Hippocampal formation (tissue), 2 donors: ENCODE measurements around the gene SNPH.

Experiments
- DNase-seq, 2 donors: peaks; one replicate each; lab custom pipeline; 2025; lab: John Stamatoyannopoulos, UW

Gene SNPH

DNA sequence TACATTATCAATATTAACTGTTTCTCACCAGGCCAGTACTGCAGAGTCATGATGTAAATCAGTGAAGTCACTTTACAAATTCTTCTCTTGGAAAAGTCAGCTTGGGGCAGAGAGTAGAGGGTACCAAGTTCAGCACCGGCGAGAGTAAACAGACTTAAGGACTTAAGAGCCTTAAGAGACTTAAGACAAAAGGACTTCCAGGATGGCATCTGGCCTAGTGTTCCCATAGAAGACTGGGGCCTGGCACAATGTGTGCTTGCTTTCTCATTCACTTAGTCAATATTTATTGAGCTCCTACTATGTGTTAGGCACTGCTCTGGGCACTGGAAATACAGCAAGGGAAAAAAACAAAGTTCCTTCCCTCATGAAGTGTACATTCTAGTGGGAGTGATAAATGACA is 1.4 kb upstream of the SNPH start:
- no peak for DNase-seq

DNA sequence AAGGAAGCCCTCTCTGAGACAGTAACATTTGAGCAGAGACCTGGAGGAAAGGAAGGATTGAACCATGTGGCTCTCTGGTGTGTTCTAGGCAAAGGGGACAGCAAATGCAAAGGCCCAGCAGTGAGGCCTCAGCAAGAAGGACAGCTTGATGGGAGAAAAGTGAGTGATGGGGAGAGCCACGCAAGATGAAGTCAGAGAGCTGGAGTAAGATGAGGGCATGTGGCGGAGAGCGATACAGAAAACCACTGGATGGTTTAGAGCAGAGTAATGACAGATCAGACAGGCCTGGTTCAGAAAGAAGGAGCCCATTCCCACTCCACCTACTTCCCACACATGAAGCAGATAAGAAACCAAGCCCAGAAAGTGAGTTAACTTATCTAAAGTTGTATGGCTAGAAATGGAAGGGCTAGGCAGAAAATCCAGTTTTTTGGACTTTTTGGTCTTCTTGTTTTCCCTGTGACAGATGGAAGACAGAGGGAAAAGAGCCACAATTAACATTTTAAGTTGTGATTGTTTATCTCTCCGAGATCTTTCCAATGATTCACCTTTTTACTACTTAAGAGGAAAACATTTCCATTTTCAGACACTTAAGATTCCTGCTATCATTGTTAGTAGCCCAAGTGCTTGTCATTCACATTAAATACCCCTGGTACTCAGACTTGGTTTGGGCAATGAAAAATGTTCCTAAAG is 723 bp upstream of the SNPH start:
- no peak for DNase-seq

DNA sequence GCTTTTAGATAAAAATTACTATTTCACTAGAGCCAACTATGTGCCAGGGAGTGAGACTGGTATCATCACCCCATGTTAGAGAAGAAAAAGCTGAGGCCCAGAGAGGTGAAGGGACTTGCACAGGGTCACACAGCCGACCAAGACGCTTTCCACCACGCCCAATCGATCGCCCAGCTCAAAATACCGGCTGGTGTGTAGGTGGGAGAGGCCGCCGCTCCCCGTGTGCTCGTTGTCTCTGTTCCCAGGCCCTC is 253 bp upstream of the SNPH start:
- no peak for DNase-seq

DNA sequence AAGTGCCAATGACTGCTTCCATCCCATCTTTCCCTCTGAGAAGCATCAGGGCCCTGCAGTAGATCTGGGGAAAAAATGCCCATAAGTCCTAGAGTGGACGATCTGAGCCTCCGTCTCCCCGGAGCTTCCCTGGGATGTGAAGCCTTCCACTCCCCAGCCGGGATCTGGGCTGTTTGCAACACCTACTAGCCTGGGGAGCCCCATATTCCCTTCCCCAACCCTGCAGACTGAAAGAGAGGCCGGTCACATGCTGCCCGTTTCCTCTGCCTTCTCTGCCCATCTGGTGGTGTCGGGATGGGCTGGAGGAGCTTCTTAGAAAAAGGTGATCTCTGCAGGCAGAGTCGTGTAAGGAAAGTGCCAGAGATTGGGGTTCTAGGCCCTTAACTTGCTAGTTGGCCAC is 1.1 kb downstream of the SNPH start:
- DNase-seq, result no peak

DNA sequence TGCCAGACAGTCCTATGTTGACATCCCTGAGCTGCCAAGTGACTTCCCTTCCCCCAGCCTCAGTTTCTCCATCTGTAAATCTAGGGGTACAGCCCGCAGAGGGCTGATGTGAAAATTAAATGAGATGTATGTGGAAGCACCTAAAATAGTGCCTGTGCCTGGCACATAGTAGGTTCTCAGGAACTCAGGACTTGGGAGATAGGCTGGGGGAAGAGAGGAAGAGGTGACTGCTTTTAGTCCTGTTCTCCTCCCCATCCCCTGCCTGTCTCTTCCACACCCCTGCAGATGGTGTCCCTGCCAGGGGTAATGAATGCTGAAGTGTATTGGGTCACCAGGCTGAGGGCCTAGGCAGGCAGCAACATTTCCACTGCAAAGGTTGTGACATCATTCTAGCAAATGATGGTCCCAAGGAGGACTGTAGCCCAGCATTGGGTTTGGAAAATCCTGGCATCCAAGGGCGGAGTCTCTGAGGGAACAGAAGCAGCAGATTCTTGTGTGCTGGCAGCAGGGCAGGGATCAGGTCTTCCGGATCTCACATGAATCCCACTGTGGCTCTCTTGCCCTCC is 1.8 kb downstream of the SNPH start:
- no peak for DNase-seq

DNA sequence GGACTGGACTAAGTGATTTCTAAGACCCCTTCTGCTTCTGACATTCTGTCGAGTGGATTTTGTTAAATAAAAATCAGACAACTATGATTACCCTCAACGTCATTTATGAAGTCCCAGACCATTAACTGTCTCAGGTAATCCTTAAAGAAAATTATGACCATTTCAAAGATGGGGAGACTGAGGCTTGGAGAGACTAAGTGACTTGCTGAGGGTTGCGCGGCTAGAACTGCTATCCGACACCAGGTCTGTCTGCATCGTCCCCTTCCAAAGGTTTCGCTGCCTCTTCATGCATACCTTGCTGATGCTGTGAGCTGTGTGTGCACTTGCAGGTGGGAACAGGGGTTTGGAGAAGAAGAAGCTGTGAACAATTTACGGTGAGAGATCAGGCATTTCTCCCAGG is 3.1 kb downstream of the SNPH start:
- DNase-seq, result no peak

DNA sequence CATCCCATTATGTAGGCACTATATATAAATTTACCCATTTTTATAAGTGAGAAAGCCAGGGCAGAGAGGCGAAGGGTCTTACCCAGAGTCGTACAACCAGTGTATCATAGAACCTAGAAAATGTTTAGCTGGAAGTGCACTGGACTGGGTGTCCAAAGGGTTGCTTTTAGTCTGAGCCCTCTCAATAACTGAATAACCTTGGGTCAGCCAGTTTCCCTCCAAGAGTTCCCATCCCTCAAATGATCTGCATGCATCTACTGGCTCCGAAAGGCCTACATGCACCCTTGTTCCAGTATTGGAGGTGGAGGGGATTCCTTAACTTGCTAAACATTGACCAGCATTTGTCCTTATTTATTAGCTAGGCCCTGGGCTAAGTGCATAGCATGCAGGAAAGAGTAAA is 3.8 kb downstream of the SNPH start:
- no peak for DNase-seq

DNA sequence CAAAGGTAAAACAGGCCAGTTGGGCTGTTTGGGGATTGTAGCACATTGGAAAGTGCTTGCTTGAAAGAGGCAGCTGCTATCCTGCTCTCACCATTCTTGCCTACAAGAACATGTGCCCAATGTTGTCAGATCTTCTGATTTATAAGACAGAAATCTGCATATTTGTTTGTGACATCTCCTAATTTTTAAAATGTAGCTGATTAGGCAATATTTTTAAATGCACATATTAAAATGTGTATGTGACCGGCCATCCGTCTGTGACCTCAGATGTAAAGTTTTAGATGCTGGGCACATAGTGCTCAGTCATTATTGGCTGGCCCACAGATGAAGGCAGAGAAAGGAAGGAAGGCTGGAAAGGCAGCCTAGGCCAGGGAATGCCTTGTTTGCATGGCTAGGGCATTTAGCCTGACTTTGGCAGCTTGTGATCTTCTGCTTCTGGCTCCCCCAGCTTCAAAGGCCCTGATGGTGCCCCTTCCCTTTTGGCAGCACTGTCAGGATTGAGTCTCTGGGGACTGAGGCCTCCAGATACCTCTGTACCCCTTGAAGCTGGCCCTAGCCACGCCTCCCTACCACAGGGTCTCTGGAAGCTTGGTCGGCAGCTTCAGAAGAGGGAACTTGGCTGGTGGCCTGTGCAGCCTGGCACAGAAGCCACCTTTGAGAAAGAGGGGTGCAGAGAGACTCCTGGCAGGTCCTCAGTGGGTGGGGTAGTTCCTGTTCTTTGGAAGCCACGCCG is 6.4 kb downstream of the SNPH start:
- no peak for DNase-seq

DNA sequence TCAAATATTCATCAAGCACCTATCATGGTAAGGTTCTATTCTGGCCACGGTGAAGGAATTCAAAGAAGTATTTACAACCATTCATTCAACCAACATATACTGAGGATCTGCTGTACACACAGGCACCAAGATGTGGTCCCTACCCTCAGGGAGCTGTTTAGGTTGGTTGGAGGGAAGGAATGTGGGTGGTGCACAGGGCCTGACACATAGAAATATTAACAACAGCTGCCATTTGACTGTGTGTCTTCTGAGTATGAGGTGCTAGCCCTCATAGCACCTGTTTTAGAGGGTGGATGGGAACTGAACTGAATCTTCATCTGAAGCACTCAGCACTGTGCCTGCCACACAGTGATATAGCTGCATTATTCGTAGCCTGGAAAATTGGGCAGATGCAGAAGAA is 7.3 kb downstream of the SNPH start:
- no peak for DNase-seq

DNA sequence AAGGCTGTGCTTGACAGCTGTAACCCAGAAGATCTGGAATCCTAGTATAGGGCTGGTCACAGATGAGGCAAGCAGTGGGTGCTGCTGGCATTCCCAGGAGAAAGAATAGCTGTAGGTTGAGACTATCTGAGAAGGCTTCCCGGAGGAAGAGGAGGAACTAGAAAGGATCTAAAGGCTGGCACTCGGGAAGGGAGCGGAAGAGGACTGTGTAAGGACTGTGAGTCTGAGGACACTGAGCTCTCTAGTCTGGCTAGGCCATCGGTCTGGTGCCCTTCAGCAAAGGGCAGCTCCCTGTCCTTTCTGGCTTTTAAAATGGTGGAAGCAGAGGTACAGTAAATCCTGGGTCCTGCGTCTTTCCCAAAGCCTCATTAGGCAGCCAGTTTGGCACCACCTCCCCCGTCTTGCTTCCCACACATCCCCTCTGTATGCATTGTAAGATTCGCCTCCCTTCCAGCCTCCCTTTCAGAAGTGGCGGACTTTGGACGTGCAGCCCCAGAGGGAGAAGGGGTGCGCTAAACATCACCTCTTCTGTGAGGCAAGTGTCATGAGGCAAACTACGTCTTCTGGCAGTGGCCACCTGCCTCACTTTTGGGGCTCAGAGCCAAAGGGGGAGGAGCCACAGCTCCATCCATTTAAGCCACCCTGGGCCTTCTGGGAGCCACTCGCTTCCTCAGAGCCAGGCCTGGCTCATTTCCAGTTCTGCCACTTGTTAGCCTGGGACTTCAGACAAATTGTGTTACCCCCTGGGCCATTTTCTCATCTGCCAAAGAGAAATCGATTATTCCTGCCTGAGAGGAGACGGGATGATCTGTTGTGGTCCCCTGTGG is 8.6 kb downstream of the SNPH start:
- DNase-seq, result no peak

DNA sequence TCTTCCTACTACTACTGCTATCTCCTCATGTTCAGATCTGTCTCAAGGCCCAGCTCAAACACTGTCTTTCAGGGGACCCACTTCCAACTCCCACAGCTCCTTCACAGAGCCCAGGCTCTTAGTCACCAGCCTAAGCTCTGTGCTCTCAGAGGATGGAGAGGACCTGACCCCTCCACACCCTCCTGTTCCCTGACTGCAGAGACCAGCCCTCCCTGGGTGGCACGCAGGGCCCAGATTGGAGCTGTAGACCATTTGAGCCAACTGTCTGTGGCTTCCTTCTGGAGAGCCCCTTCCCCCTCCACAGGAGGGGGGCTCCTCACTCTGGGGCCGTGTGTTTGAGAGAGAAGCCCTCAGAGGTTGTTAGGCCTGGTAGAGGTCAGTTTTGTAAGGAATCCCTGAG is 9.8 kb downstream of the SNPH start:
- no peak for DNase-seq

DNA sequence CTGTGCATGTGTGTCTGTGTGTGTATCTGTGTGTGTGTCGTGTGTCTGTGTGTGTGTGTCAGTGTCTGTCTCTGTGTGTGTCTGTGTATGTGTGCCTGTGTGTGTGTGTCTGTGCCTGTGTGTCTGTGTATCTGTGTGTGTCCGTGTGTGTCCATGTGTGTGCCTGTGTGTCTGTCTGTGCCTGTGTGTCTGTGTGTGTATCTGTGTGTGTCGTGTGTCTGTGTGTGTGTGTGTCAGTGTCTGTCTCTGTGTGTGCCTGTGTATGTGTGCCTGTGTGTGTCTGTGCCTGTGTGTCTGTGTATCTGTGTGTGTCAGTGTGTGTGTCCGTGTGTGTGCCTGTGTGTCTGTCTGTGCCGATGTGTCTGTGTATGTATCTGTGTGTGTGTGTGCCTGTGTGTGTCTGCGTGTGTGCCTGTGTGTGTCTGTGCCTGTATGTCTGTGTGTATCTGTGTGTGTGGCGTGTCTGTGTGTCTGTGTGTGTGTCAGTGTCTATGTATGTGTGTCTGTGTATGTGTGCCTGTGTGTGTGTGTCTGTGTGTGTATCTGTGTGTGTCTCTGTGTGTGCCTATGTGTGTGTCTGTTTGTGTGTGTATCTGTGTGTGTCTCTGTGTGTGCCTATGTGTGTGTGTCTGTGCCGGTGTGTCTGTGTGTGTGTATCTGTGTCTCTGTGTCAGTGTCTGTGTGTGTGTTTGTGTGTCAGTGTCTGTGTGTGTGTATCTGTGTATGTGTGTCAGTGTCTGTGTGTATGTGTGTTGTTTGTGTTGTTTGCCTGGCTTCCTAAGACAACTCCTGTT is 11.6 kb downstream of the SNPH start:
- no peak for DNase-seq

DNA sequence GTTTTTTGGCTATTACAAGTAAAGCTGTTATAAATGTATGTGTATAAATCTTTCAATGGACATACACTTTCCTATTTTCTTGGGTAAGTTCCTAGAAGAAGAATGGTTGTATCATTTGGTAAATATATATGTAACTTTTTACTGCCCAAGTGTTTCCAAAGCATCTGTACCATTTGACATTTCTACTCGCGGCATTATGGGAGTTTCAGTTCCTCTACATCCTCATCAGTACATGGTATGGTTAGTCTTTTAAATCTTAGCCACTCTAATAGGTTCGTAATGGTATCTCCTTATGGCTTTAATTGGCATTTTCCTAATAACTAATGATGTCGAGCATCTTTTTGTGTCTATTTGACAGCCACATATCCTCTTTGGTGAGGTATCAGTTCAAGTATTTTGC is 12.9 kb downstream of the SNPH start:
- no peak for DNase-seq

DNA sequence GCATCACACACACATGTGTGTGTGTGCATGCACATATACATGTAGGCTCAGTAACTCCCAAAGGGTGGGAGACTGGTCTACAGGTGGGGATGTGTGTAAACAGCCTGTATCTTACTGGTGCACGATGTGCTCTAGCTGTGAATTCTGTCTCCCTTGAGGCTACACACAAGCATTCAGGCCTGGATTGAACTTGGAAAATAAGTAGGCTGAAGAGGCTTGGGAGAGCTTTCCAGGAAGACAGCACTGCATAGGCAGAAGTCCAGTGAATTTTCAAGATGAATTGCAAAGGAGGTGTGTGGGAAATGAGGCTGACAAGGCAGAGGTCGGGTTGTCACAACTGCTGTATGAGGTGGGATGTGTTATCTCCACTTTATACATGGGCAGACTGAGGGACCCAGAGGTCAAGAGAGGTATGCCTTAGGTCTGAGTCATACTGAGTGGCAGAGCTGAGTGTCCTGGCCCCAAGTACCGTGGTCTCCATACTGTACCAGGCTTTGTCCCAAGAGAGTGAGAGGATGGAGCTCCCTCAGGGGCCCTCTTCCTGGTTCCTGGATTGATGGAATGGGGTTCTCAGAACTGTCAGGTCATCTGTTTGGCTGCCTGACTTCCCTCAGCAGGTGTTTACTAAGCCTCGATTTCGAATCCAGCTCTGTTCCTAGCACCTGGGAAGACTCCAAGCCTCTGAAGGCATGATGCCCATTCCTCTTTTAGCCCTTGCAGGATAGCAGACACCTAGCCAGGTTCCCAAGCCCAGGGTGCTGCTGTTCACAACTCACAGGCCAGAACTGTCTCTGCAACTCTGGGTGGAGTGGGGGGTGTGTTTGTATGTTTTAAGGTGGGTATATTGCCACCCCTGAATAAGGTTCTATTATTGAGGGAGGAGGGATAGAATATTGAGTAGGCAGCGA is 14.4 kb downstream of the SNPH start:
- no peak for DNase-seq

DNA sequence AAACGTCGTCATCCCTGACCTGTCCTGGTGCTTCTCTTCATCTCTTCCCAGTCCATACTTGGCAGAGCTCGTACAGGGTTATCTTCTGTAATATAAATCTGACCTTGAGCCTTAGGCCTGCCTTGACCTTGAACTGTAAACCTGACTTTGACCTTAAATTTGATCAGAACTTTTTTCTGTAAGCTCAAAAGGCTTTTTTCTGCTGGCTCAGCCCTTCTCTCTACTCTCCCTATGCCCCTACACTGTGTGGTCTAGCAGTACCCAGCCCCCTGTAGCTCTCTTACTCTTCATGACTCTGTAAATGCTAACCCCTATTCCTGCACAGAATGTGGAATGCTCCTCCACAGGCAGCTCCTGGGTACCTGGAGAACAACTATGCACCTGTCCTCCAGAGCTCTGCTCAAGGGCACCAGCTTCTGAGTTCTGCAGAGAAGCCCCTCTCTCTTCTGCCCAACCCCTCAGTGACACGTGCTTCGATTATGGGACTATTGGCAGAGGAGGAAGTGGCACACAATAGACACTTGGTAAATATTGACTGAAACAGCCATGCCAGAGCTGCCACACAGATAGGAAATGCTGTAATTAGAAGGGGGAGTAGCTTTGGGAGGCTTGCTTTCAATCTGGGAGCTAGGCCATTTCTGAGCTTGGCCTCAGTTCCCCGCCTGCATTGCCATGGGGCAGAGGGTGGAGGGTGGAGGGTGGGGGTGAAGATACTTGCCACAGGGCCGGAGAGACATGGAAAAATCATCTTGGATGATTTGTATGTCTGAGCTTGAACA is 15.4 kb downstream of the SNPH start:
- no peak for DNase-seq

DNA sequence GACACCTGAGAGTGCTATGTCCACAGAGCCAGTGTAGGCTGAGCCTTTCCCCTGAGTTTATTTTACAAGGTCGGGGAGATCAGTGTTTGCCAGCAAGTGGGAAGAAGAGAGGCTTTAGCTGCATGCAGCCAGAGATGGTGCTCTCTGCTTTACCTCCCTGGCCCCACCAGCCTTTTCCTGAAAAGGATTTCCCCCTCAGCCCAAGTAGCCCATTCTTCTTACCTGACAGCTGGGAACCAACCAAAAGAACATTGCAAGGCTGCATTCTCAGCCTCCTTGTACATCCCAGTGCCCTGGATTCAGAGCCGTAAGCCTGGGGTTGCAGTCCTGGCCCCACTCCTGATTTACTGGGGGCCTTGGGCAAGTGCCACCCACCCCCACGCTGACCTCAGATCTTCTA is 16.9 kb downstream of the SNPH start:
- no peak for DNase-seq

DNA sequence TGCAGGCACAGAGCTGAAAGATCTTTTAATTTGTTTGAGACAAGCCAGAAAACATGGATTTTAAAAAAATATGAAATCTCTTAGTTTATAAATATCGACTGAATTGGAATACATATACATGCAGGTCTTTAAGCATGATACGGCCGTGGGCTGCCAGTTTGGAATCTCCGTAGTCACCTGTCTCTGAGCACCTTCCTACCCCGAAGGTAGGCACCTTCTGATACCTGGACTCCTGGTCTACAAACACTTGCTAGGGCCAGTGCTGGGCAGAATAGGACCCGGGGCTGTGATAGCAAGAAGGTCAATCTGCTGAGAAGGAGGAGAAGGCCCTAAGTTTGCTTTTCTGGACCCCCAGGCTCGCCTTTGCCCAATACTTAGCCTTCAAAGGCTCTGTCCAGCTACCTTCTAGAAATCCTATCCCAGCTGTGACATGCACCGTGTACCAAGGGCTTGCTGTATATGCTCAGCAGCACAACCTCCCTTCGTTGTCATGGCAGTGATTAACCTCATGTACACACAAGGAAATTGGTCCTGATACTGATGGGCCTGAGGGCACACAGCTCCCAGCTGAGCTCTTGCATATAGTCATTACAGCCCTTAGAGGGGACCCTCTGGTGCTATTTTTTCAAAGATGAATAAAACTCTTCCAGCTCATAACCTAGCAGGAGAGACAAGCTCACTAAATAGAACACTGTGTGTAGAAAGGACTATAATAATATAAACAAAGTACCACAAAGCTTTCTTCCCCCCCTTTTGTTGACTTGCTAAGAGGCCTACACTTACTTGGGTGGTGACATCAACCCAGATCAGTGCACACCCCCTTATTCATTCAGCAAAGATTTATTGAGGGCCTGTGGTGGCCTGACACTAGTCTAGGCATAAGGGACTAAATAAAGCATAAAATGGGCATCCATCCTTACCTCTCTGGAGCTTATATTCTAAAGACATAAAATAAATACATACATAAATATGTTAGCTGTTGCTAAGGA is 17.7 kb downstream of the SNPH start:
- DNase-seq, result no peak

DNA sequence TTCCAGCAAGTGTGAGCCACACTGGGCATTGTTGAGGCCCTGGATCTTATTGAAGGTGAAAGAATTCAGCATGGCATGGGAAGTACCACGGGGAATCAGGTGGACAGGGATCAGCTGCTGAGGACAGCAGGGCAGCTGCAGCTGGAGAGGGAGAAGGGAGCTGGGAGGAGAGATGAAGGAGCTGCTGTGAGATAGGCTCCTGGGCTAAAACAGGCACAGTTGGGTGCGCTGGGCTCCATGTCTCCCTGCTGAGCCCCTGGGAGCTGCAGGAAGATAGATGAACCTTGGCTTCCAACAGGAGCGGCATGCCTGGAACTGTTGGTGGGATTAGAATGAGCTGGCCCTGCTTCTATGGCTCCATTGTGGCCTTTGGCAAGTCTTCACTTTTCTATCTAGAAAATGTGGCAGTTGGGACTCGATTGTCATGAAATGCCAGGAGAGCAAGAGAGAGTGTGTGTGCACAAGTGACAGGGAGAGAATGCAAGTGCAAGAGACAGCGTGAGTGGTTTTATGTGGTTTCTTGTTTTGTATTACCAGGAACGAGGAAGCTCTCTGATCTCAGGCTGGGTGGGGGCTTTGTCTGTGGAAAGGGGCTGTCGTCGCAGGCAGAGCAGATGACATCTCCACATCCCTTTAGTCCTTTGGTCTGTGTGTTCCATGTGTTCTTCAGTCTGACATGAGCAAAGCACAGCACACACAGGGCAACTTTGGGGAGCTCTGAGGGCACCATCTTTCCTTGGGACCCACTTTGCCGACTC is 20.4 kb downstream of the SNPH start:
- no peak for DNase-seq
